ENCODE data around the gene PCDHB3.

DNA sequence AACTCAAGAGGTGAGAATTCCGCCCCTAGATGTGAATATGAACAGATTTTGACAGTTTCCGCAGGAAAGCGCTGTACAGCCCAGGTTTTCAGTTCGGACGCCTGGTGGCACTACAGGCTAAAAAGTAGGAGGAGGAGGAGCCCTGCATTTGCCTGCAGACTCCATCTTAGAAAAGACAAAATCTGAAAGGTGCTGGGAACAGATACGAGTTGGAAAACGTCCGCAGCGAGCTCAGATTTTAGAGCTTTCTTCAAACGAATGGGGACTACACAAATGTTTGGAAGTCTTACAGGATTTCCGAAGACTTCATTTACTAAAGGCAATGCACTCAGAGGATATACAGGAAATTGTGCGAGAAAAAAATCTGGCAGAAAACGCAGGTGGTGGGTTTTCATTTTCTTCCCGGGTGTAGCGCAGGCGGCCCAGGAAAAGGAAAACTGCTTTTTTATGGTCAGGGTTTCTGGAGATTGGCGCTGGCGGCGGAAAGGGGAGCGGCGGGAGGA lies 15.7 kb upstream of the PCDHB3 start:
- TF ChIP-seq CTCF (IDR thresholded peaks at IDR 0.05; ENCODE audit: low read depth, low read length, poor library complexity, severe bottlenecking) (peak; percentile 36), EZH2phosphoT487 (IDR thresholded peaks at IDR 0.05; ENCODE audit: borderline replicate concordance, low read length) (no peak)
